GM21526 (cell line): Measurements from ENCODE around the gene SERPINB11.
"Not testable (repeated sequence)": the region's sequence is repeated elsewhere in the genome, so short reads cannot be mapped to it uniquely, and the experiment has no call there.

Experiments used
- ATAC-seq: cut with Tn5 transposase; IDR thresholded peaks from one replicate; pipeline ENCODE4 v1.9.1; 2021; ENCODE audit warnings: moderate library complexity; ENCODE audit not compliant: unreplicated experiment, low FRiP score

The SERPINB11 gene

GRCh38 chr18:63725682-63726480 lies 23.1 kb downstream of the SERPINB11 start:
- ATAC-seq = no peak

- no peak for ATAC-seq
Measured at GRCh38 chr18:63730773-63731172, 28.0 kb downstream of the SERPINB11 start.

- no peak for ATAC-seq
Measured at GRCh38 chr18:63731215-63731614, 28.5 kb downstream of the SERPINB11 start.

- ATAC-seq = no peak
Measured at GRCh38 chr18:63736876-63737275, 34.1 kb downstream of the SERPINB11 start.

- no peak for ATAC-seq
Measured at GRCh38 chr18:63741769-63742168, 39.0 kb downstream of the SERPINB11 start.

GRCh38 chr18:63747006-63747405 lies 44.2 kb downstream of the SERPINB11 start:
- ATAC-seq = no peak

- no peak for ATAC-seq
Measured at GRCh38 chr18:63749489-63749888, 46.7 kb downstream of the SERPINB11 start.

GRCh38 chr18:63752636-63753035 lies 49.9 kb downstream of the SERPINB11 start:
- ATAC-seq = no peak

- no peak for ATAC-seq
Measured at GRCh38 chr18:63753676-63754075, 50.9 kb downstream of the SERPINB11 start.

- ATAC-seq = no peak
Measured at GRCh38 chr18:63757541-63757940, 54.8 kb downstream of the SERPINB11 start.

GRCh38 chr18:63758615-63759240 lies 56.0 kb downstream of the SERPINB11 start:
- no peak for ATAC-seq

GRCh38 chr18:63759786-63760185 lies 57.0 kb downstream of the SERPINB11 start:
- ATAC-seq = not testable (repeated sequence)

GRCh38 chr18:63762518-63762917 lies 59.8 kb downstream of the SERPINB11 start:
- ATAC-seq = no peak

- ATAC-seq = no peak
Measured at GRCh38 chr18:63763831-63764600, 61.3 kb downstream of the SERPINB11 start.

GRCh38 chr18:63765837-63766236 lies 63.1 kb downstream of the SERPINB11 start:
- ATAC-seq = no peak
